NCI-H226 (cell line): ENCODE measurements around the gene TOR1AIP1.
A peak's percentile ranks its signal among the peaks of the same experiment; 100 is the strongest.
"Not testable (repeated sequence)": the region's sequence is repeated elsewhere in the genome, so short reads cannot be mapped to it uniquely, and the experiment has no call there.

ENCODE experiments used
- DNase-seq: peaks from one replicate; pipeline ENCODE4 v3.0.0-alpha.2; 2015

The TOR1AIP1 gene

GRCh38 chr1:179939941-179940340, 57.9 kb downstream of the TOR1AIP1 start:
- no peak for DNase-seq

- DNase-seq: no peak
These were observed 59.4 kb downstream of the TOR1AIP1 start for GRCh38 chr1:179941454-179941853.

- no peak for DNase-seq
These were observed 68.6 kb downstream of the TOR1AIP1 start for GRCh38 chr1:179950651-179951050.

GRCh38 chr1:179951383-179952144, 69.5 kb downstream of the TOR1AIP1 start:
- DNase-seq: no peak

GRCh38 chr1:179952186-179952585, 70.1 kb downstream of the TOR1AIP1 start:
- no peak for DNase-seq

- DNase-seq: no peak
These were observed 71.9 kb downstream of the TOR1AIP1 start for GRCh38 chr1:179953974-179954492.

GRCh38 chr1:179954493-179955286, 72.6 kb downstream of the TOR1AIP1 start, which contains the start of gene CEP350:
CEP350 (plus strand) TSS chr1:179954810; CDS start chr1:179986182, 31,372 bp downstream.
- DNase-seq: peak; percentile 99

GRCh38 chr1:179955287-179955680, 73.2 kb downstream of the TOR1AIP1 start:
- DNase-seq: peak; percentile 25

- DNase-seq: no peak
These were observed 73.6 kb downstream of the TOR1AIP1 start for GRCh38 chr1:179955731-179956130.

- DNase-seq: no peak
These were observed 76.3 kb downstream of the TOR1AIP1 start for GRCh38 chr1:179958359-179958758.

- not testable (repeated sequence) for DNase-seq
These were observed 80.1 kb downstream of the TOR1AIP1 start for GRCh38 chr1:179962168-179962567.

- no peak for DNase-seq
These were observed 84.5 kb downstream of the TOR1AIP1 start for GRCh38 chr1:179966551-179966950.

GRCh38 chr1:179968284-179968993, 86.4 kb downstream of the TOR1AIP1 start:
- DNase-seq: no peak

GRCh38 chr1:179968994-179969919, 87.2 kb downstream of the TOR1AIP1 start:
- no peak for DNase-seq
